GM21528 (cell line): ENCODE measurements around the gene HAPSTR1.
A peak's percentile ranks its signal among the peaks of the same experiment; 100 is the strongest.

Source experiments
- ATAC-seq: cut with Tn5 transposase; IDR thresholded peaks from one replicate; pipeline ENCODE4 v1.9.1; 2021; ENCODE audit warnings: mild to moderate bottlenecking, moderate library complexity; ENCODE audit not compliant: unreplicated experiment, low FRiP score

HAPSTR1 gene

GRCh38 chr16:9095171-9095570 lies 3.7 kb downstream of the HAPSTR1 start:
- no peak for ATAC-seq

- ATAC-seq: no peak
Observed at GRCh38 chr16:9095656-9096397, 4.4 kb downstream of the HAPSTR1 start.

DNA sequence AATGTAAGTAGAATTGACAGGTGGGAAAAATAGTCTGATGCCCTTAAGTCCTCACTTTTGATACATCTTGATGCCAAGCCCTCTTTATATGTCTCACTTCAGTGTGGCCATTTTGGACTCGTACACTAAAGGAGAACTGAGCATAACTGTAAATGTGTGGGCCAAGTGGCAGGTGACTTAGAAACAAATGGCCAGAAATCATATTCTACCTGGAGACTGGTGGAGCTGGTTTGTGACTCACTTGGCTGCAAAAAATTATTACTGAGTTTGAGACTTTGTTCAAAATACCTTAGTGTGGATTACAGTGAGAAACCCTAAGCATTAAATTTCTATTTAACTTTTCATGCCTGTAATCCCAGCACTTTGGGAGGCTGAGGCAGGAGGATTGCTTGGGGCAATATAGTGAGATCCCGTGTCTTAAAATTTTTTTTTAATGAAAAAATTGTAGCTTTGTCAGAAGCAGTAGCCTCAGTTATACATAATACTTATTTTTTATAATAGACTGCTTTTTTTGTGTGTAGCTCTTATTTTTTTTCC lies 5.0 kb downstream of the HAPSTR1 start:
- ATAC-seq: no peak

GRCh38 chr16:9097266-9098219 lies 6.1 kb downstream of the HAPSTR1 start:
- no peak for ATAC-seq

GRCh38 chr16:9098377-9099090 lies 7.1 kb downstream of the HAPSTR1 start:
- ATAC-seq: no peak

DNA sequence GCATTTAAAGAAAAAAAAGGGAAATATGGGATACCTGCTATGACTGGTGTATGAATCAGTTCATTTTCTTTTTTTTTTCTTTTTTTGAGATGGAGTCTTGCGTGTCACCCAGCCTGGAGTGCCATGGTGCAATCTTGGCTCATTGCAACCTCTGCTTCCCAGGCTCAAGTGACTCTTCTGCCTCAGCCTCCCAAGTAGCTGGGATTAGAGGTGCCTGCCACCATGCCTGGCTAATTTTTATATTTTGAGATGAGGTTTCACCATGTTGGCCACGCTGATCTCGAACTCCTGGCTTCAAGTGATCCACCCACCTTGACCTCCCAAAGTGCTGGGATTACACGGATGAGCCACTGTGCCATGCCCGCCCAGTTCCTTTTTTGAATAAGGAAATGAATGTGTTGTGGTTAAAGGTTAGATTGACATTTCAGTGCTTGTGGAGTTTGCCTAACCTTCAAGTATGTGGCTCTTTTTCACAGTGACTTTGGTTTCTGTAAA lies 7.7 kb downstream of the HAPSTR1 start:
- peak; percentile 53 for ATAC-seq

DNA sequence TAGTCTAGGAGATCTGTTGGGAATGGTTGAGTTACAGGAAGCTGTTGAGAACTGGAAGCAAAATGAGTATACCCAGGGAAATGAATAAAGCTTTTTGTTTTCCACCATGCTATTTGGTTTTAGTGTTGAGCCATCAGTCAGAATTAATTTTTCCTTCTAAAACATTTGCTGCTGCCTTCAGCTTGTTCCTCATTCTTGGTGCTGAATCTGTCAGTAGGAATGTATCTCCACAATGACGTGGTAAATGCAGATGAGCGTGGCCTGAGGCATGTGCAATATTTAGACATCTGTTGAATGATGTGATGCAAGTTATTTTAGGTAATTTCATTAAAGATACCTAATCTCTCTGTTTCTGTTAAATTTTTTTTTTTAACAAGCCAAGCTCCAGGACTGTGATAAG lies 10.9 kb downstream of the HAPSTR1 start:
- ATAC-seq: no peak

GRCh38 chr16:9102943-9103342 lies 11.5 kb downstream of the HAPSTR1 start:
- ATAC-seq: no peak

GRCh38 chr16:9103546-9103945 lies 12.1 kb downstream of the HAPSTR1 start:
- no peak for ATAC-seq

GRCh38 chr16:9105189-9105588 lies 13.7 kb downstream of the HAPSTR1 start:
- ATAC-seq: no peak

DNA sequence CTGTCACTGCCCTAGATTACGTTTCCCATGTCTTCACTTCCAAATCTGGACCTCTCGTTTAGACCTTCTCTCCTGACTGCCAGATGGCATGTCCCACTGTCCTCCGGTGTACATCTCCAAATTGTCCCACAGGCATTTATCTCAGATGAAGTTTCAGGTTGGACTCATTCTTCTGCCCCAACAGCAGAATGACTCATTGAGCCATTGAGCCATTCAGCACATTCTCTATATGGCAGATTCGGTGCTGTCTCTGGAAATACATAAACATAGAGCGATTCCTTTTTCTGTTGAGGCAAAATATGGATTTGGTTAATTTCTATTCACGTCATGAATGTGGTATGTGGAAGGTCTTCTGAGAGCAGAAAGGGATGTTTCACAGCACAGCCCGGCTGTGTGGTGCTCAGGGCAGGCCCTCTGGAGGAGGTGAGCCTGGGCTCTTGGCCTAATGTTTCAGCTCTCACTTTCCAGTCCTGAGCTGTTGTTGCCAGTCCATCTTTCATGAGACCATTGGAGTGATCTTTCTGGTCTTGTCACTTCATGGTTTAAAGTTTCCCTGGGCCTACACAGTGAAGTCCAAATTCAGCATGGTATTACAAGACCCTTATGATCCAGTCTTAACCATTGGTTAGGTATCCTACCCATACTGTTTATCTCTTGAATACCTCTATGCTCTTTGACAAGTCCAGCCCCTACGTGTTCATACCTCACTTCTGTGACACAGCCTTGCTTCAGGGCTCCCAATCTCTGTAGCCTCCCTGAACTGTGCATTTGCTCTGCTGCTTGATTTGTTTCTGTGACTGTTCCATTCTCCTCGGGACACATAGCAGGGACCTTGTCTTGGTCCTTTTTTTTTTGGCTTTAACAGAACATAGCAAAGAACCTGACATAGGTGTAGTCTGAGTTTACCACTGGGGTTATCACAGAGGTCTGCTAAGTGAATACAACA lies 15.9 kb downstream of the HAPSTR1 start:
- no peak for ATAC-seq

GRCh38 chr16:9109255-9109654 lies 17.8 kb downstream of the HAPSTR1 start:
- ATAC-seq: no peak

DNA sequence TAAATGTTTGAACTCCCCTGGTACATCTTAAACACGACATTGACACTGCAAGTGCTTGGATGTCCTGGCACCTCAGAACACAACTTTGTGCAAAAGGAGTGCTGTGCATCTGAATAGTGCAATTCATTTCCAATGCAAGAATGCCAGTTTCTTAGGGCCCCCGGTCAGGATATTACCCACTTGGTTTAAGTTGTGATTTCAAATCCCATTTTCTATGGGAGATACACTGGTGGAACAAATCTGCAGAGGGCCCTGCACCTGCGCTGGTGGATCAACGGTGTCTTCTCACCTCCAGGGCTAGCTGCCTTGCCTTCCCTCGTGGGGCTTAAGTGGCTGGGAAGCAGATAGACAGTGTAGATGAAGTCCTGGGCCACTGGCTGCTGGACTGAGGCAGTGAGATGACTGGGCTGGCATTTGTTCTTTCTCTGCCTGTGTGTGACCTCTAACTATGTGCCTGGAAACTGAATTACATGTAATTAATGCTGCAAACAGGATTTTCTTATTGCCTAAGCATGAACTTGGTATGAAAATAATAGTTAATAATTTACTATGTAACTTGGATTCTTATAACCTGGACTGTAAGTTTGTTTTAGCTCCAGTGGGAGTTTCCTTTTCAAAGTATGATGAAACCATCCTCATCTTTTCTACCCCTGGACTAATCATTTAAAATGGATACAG lies 20.9 kb downstream of the HAPSTR1 start:
- ATAC-seq: no peak

GRCh38 chr16:9112844-9113186 lies 21.4 kb downstream of the HAPSTR1 start:
- no peak for ATAC-seq

GRCh38 chr16:9113707-9114106 lies 22.3 kb downstream of the HAPSTR1 start:
- no peak for ATAC-seq

DNA sequence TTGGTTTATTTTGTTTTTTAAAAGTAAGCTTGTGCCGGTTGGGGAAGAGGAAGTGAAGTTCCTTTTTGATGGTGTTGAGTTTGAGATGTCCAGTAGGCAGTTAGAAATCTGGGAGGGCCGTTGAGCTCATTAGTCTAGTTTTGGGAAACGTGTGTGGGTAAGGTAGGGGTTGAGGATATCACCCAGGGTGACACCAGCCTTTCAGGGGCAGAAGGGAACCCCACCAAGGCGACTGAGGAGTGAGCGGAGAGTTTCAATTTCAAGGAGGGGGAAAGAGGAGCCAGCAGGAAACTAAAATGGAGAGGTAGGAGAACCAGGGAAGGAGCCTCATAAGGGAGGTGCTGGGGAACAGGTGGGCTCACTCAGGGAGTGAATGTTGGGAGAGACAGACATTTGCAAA lies 22.7 kb downstream of the HAPSTR1 start:
- no peak for ATAC-seq

DNA sequence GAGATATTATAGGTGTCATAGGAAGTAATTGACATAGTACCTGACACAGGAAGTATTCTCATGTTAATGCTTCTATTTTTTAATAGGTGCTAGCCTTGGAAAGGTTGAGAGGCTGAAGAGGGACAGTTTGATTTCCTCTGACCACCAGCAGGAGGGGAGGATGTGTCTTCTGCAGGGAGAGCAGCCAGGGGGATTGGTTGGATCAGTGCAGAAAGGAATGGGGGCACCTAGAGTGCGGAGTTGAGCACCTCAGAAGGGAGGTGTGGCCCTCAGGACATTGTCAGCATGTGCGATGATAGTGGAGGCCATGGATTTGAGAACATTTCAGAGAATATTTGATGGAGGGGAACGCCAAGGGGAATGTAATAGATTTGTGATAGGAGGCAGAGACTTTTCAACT lies 23.4 kb downstream of the HAPSTR1 start:
- ATAC-seq: no peak

GRCh38 chr16:9115277-9115676 lies 23.8 kb downstream of the HAPSTR1 start:
- no peak for ATAC-seq

DNA sequence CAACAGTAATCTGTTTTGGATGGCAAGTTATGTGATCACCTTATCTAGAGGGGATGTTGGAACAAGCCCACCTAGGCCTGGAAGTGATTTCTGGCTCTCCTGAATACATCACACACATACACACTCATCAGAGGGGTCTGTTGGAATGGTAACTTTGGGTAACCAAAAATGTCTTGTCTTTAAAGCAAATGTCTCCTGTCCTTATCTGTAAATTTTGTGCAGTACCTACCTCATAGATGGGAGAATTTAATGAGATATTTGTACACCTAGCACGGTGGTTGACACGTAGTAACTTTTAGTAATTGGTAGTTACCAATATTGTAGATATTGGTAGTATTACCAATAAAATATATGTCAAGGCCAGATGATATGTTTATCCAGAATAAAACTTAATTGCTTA lies 24.7 kb downstream of the HAPSTR1 start:
- no peak for ATAC-seq
